Dedifferentiated amniotic fluid mesenchymal stem cell (primary cell): Measurements from ENCODE around the gene PROM1.

Experiments
- DNase-seq: peaks from one replicate; pipeline ENCODE4 v3.0.0-alpha.2; 2016; ENCODE audit errors: extremely low spot score

Gene PROM1

DNA sequence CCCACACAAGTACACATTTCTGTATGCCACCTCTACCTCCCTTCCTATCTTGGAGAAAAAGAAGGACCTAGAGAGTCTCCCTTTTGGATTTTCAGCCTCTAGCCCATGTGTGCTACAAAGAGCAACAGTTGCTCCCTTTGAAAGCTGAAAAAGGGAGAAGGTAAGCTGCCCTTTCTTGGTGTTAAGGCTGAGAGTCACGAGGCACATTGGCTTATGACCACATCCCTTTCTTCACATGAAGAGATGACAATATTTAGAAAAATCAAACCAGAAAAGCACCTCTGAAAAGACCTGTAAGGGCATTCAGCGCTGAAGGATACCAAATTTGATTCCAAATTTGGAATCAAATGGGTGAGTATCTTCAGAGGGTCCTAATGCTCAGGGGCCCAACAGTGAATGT lies 138.9 kb downstream of the PROM1 start:
- no peak for DNase-seq

DNA sequence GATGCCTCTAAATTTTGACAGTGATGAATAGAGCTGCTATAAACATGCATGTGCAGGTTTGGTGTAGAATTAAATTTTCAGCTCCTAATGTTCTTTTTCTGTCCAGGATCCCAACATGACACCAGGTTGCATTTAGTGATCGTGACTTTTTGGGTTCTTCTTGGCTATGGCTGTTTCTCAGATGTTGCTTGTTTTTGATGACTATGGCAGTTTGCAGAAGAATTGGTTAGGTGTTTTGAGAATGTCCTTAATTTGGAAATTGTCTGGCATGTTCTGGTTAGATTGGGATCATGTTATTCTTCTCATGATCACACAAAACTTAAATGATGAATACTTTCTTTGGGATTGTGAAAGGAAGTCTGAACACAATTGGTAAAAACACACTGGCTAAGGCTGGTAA lies 141.5 kb downstream of the PROM1 start:
- no peak for DNase-seq

DNA sequence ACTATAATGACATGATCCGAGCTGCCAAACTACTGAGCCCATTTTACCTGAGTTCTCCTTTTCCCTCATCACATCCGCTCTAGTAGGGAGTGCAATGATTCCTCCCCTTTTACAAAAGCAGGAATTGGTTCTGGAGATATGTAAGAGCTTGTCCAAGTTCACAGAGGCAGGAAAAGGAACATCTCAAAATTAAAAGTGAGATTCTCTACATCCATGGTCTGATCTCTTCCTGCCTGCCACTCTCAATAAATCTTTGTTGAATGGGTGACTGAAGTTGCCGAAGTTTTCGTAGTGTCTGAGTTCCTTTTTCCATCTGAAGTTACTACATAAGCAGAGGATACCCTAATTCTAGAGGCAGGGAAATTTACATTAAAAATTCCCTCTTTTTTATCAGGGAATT lies 145.2 kb downstream of the PROM1 start, which contains the start of gene FGFBP1:
TSS of gene FGFBP1 (minus strand) at position 101 of the 400 bp plus-strand sequence. CDS start 2,108 bp downstream, outside the sequence.
- no peak for DNase-seq

DNA sequence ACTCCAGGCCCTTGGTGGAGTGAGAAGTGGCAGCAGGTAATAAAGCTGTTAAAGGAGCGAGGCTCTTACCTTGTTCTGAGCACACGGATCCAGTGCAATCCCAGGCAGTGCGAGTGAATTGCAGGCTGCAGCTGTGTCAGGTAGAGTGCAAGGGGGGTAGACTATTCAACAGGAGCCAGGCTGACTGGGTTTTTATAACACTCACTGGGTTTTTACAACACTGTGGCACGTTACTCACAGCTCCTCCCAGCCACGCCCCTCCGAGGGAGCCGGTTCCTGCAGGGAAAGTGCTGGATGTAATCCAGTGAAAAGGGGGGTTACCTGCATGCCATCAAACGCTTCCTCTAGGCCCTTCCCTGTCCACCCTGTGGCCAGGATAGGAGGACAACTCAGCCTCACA lies 145.6 kb downstream of the PROM1 start:
- DNase-seq = no peak

DNA sequence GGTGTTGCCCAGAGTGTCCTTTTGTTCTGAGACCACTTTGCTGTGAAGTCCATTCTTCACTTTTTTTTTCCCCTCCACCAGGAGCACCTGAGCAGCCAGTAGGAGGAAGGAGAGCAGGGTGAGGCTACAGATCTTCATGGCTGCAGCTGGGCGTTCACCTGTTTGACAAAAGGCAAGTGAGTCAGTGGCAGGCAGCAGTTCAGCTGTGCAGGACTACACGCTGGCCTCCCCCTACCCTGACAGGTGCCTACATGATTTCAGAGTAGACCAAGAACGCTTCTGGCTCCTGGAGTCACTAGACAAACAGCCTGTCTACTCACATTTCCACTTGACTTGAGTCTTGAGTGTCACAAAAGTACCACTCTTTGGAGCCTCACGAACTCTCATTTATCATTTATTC lies 147.3 kb downstream of the PROM1 start:
- DNase-seq = no peak

DNA sequence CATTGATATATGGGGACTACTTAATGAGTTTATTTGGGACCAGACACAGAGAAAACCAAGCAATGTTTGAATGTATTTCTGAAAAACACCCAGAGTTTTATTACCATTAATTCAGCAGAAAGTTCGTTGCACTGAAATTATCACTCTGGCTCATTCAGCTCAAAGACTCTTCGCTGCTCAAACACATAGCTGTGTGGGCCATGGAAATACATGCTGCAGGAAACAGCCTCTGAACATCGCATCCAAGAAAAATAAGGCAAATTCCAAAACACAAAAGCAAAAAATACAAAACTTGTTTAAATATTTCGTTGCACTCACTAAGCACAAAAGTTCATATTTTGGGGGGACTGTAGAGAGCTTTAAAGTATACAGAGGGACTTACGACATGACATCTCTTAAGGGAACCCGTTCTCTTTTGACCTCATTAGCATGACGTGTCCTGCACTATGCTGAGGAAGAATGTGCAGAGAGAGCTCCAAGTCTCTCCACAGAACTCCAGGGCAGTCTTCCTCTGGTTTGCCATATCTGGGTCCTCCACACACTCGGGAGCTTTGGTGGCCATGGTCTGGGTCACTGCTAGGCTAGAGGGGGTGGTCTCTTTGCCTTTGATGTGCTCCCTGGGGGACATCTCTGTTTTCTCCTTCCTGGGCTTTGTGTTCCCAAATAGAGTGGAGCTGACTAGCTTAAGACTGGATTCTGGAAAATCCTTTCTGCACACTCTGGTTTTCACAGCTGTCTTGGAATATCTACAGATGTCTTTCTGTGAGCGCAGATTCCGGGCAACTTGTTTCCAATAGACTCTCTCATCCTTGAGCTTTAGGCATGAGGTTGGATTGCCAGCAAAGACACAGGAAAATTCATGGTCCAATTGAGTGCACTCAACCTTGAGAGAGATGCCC lies 148.1 kb downstream of the PROM1 start:
- no peak for DNase-seq

DNA sequence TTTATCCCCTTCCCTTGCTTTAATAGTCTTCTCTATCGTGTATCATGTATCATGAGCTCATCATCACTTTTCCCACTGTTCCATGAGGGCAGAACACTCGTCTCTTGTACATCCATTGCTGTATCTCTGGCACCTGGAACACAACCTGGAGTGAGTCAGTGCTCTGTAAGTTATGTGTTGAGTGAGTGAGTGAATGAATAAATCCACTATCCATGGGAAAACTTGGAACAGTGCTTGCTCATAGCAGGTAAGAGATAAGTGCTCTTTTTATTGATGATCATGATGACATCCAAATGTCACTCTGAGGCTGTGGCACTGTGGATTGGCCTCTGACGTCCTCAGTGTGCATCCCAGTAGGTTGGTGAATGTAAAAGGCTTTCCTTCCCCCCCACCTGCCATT lies 149.6 kb downstream of the PROM1 start:
- DNase-seq = no peak

DNA sequence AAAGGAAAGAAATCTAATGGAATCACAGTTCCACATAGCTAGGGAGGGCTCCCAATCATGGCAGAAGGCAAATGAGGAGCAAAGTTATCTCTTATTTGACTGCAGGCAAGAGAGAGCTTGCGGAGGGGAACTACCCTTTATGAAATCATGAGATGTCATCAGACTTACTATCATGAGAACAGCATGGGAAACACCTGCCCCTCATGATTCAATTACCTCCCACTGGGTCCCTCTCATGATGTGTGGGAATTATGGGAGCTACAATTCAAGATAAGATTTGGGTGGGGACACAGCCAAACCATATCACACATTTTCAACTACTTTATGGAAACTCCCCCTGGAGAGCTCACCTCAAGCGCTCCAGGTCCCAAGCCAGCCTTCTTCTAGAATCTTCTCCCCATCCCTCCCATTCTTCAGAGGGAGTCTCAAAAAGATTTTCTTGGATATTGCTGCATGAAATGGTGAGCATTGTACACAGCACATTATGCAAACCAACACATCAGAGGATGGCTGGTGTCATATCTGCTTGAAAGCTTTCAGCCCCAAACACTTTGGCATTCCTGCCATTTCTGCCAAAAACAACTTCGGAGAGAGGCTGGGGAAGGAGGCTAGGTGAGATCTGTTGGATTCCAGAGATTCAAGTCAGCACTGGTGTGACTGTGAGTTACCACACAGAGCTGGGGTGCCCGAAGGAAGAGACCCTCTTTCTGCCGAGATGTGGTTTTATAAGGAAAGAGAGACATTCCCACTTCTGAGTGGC lies 152.2 kb downstream of the PROM1 start:
- no peak for DNase-seq

DNA sequence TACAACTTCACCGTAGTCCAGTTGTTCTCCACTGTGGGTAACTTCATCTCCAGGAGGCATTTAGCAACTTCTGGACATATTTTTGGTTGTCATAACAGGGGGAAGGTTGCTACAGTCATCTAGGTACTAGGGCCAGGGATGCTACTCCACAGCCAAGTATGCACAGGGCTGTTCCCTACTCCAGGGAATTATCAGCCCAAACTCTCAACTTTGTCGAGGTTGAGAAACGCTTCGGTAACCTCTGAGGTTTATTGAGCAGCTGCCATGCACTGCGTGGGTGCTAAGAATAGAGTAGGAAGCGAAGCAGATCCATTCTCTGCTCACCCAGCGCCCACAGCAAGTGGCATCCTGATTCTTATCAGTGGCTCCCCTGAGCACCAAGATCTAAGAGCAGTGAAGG lies 153.5 kb downstream of the PROM1 start:
- no peak for DNase-seq

DNA sequence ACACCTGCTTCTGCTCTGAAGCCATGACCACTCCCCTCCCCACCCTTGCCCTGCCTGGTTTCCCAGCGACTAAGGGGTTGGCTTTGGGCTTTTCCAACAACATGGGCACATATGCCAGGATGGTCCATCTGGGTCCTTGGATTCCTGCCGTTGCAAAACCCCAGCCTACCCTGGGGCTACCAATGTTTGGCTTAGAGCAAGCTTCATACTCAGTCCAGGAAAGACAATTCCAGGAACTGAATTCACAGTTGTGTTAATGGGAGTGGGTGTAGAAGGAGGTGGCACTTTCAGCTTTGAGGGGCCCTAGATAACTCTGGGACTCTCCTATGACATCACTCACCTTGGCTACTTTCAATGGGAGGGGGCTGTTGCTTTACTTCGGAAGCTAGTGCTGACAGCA lies 154.3 kb downstream of the PROM1 start:
- no peak for DNase-seq

DNA sequence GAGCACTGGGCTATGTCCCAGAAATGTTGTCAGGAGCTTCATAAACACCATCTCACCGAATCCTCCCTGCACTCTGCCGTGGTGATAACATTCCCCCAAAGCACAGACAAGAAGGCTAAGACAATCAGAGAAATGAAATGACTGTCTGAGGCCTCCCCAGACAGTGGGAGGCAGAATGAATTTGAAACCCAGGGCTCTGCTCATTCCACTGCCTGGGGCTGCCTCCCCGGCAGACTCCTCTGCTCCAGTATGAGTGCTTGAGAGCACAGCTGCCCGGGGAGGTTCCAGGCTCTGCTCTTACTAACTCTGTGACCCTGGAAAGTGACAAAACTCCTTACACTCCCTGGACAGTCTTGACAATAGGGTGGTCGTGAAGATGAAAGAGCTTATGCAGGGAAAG lies 154.9 kb downstream of the PROM1 start:
- DNase-seq = no peak

DNA sequence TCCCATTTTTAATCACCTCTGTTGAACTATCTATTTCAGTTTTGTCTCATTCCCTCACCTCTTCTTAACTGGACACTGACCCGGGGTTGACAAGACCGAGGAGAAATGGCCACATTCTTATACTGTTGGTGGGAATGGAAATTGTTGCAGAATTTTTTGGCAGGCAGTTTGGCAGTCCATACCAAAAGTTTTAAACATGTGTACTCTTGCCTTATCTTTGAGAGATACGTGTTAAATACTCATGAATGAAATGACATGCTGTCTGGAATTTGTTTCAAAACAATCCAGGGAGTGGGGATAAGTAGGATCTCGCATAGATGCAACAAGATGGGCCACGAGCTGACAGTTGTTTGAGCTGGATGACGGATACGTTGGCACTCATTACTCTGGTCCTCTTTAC lies 157.3 kb downstream of the PROM1 start:
- no peak for DNase-seq

DNA sequence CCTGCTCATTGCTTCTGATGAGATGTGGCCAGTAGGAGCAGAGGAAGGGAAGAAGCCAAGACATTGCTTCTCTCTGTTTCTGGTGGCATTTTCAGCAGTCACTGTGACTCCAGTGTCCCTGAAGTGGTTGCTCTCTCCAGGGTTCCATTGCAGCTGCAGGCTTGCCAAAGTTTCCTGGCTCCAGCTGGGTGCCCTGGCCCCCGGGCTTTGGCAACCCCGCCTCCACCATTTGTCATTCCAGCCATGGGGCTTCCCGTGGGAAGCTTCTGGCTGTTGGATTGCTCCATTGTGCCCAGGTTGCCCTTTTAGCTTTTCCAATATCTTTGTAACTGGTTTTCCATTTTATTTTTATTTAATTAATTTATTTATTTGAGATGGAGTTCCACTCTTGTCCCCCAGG lies 158.0 kb downstream of the PROM1 start:
- no peak for DNase-seq

DNA sequence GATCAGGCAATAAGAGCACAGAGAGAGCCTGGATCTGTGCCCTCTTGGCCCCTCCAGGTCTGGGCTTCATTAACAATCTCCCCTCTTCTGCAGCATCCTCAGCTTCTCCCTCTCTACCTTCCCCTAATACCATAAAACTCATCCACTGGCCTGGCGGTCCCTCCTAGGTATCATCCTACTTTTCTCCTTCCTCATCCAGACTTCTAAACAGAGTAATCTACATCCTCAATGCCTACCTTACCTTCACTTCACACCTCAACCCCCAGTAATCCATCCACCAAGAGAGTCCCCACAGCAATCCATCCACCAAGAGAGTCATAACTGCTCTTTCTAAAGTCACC lies 162.3 kb downstream of the PROM1 start:
- DNase-seq = no peak

DNA sequence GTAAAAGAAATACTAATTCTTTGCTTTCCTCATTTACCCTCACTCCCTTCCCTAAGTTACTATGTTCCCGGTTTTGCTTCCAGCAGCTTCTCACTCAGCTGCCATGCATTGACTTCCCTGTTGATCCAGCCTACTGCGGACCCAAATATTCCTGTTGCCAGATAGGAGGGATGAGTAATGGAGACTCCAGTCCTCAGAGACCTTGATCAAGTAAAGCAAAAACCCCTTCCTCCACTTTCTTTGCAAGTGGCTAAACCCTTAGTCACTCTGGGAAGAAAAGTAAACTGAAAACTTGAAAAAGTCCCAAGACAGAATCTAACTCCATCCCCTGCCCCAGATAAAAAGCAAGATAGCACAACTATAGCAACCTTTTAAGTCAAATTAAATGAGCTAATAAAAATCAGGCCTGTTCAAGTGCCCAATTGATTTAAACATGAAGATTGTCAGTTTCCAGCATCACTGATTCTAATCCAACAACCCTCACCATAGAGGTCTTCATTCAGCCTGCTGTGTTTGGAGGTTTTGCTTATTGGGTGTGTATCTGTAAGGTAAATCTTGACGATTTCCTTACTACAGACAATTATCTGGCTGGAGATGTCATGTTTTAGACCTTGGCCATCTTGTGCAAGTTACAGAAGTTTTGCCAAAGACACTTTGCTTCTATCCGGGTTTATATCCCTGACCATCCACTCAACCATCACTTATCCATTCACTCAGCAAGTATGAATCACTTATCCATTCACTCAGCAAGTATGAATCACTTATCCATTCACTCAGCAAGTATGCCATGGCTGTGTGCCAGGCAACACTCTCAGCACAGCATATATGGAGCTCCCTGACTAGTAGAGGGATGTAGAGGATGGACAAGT lies 162.9 kb downstream of the PROM1 start:
- DNase-seq = peak; percentile 83

DNA sequence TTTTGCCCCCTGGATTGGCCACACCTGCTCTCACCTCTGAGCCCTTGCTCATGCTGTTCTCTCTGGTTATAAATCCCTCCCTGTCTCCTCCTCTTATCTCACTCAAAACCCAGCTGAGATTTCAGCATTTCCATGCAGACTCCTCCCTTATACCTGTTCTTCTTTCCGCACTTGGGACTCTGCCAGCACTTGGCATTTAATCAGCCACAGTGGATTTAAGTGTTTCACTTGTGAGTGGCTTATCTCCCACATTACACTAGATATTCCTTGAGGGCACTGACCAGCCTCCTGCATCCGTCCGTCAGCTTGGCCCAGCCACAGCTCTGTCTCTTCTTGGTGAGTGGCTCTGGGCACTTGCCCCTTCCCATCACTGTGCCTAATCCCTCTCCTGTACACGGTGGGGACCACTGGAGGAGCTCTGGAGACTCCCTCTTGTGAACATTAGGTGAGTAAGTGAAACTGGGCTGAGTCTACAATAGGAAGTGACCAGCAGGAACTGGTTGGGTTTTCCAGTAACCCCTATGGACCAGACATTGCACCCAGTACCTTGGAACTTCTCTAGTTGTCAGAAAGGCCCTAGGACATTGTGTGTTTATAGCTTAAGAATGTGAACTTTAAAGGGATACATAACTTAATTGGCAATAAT lies 165.2 kb downstream of the PROM1 start:
- no peak for DNase-seq
